ENCODE results near the gene UBE2E1. TPM values are rescaled to one million over a fixed set of nuclear protein-coding genes. Genes with fewer than 3 reads are reported as not detected.
"Not testable (repeated sequence)": the region's sequence is repeated elsewhere in the genome, so short reads cannot be mapped to it uniquely, and the experiment has no call there.

Gene UBE2E1
- total RNA-seq, 3 donors from 2014 or later (not counting 1 experiment from before 2014, with no cell fraction given): 80.0 to 89.5 (median 86.9) TPM

GRCh38 chr3:23911397-23911796 is 105.6 kb downstream of the UBE2E1 start:
- Mint-ChIP-seq H3K27me3 (ENCODE audit: low read depth in 2 of 2) (peaks cover 0 to 2% of the 10 kb centered on the region in 2 donors), H3K27ac (no peak overlapping the region), H3K4me3 (no peak overlapping the region), H3K4me1 (peaks cover 0 to 11% of the 10 kb centered on the region in 2 donors), H3K9me3 (no peaks in the 10 kb centered on the region), H3K36me3 (no peaks in the 10 kb centered on the region)
- H3K36me3 ChIP-seq (ENCODE audit: control insufficient read depth, insufficient read depth, low read length): no peaks in the 10 kb centered on the region
- H3K27me3 ChIP-seq (ENCODE audit: control insufficient read depth, insufficient read depth, low read length): no peaks in the 10 kb centered on the region
- no peak for ATAC-seq
- 84% methylated on average over 2 of the region's 2 CpGs for WGBS (ENCODE audit: insufficient coverage)
- DNase-seq: no peak
- H3K4me3 ChIP-seq (ENCODE audit: low read length): no peak overlapping the region
- peaks cover 3% of the 10 kb centered on the region for H3K4me1 ChIP-seq (ENCODE audit: control insufficient read depth, insufficient read depth, low read length)
- no peak for TF ChIP-seq CTCF (IDR thresholded peaks at IDR 0.05)
- no peak overlapping the region for H3K27ac ChIP-seq (ENCODE audit: low read length)
- no peaks in the 10 kb centered on the region for H3K9me3 ChIP-seq (ENCODE audit: control insufficient read depth, insufficient read depth, low read length)
- intact Hi-C loops (cut with micrococcal nuclease): no loop called here

- H3K27ac Mint-ChIP-seq; H3K36me3 Mint-ChIP-seq; H3K4me3 Mint-ChIP-seq; H3K9me3 ChIP-seq (ENCODE audit: control insufficient read depth, insufficient read depth, low read length); H3K4me3 ChIP-seq (ENCODE audit: low read length); H3K27me3 ChIP-seq (ENCODE audit: control insufficient read depth, insufficient read depth, low read length); ATAC-seq; H3K27ac ChIP-seq (ENCODE audit: low read length); H3K27me3 Mint-ChIP-seq (ENCODE audit: low read depth in 2 of 2); DNase-seq; intact Hi-C loops (cut with micrococcal nuclease); H3K9me3 Mint-ChIP-seq; H3K36me3 ChIP-seq (ENCODE audit: control insufficient read depth, insufficient read depth, low read length); H3K4me1 ChIP-seq (ENCODE audit: control insufficient read depth, insufficient read depth, low read length): not testable (repeated sequence)
- peaks cover 0 to 12% of the 10 kb centered on the region in 2 donors for H3K4me1 Mint-ChIP-seq
- no CpG with 5 or more reads among the region's 3 CpGs for WGBS (ENCODE audit: insufficient coverage)
These were observed 106.6 kb downstream of the UBE2E1 start for GRCh38 chr3:23912335-23912734.

- Mint-ChIP-seq H3K36me3 (no peaks in the 10 kb centered on the region), H3K4me1 (peaks cover 8 to 20% of the 10 kb centered on the region in 2 donors), H3K4me3 (no peak overlapping the region), H3K27ac (no peak overlapping the region), H3K27me3 (ENCODE audit: low read depth in 2 of 2) (peaks cover 0 to 2% of the 10 kb centered on the region in 2 donors), H3K9me3 (no peaks in the 10 kb centered on the region)
- peaks cover 3% of the 10 kb centered on the region for H3K36me3 ChIP-seq (ENCODE audit: control insufficient read depth, insufficient read depth, low read length)
- TF ChIP-seq CTCF (IDR thresholded peaks at IDR 0.05): no peak
- H3K4me1 ChIP-seq (ENCODE audit: control insufficient read depth, insufficient read depth, low read length): peaks cover 14% of the 10 kb centered on the region
- intact Hi-C loops (cut with micrococcal nuclease): no loop called here
- no peaks in the 10 kb centered on the region for H3K9me3 ChIP-seq (ENCODE audit: control insufficient read depth, insufficient read depth, low read length)
- ATAC-seq (no peak), DNase-seq (no peak)
- H3K27ac ChIP-seq (ENCODE audit: low read length): no peak overlapping the region
- no peaks in the 10 kb centered on the region for H3K27me3 ChIP-seq (ENCODE audit: control insufficient read depth, insufficient read depth, low read length)
- WGBS (ENCODE audit: insufficient coverage): no CpG with 5 or more reads among the region's 1 CpG
- no peak overlapping the region for H3K4me3 ChIP-seq (ENCODE audit: low read length)
These were observed 107.4 kb downstream of the UBE2E1 start for GRCh38 chr3:23913182-23913581.

GRCh38 chr3:23913873-23914743 is 108.4 kb downstream of the UBE2E1 start:
- H3K4me3 Mint-ChIP-seq: peak overlapping the region; percentile 9
- no peak for TF ChIP-seq CTCF (IDR thresholded peaks at IDR 0.05)

More at GRCh38 chr3:23913873-23914743, 108.4 kb downstream of the UBE2E1 start:
- Histone ChIP-seq H3K9me3 (ENCODE audit: control insufficient read depth, insufficient read depth, low read length) (no peaks in the 10 kb centered on the region), H3K36me3 (ENCODE audit: control insufficient read depth, insufficient read depth, low read length) (peaks cover 9% of the 10 kb centered on the region), H3K27ac (ENCODE audit: low read length) (no peak overlapping the region), H3K4me1 (ENCODE audit: control insufficient read depth, insufficient read depth, low read length) (peaks cover 19% of the 10 kb centered on the region), H3K4me3 (ENCODE audit: low read length) (no peak overlapping the region), H3K27me3 (ENCODE audit: control insufficient read depth, insufficient read depth, low read length) (no peaks in the 10 kb centered on the region)
- no peaks in the 10 kb centered on the region for H3K9me3 Mint-ChIP-seq
- WGBS (ENCODE audit: insufficient coverage): 100% methylated on average over 1 of the region's 3 CpGs
- intact Hi-C loops (cut with micrococcal nuclease): no loop called here
- H3K36me3 Mint-ChIP-seq: no peaks in the 10 kb centered on the region
- ATAC-seq (no peak), DNase-seq (no peak)
- peaks cover 17 to 29% of the 10 kb centered on the region in 2 donors for H3K4me1 Mint-ChIP-seq
- H3K27me3 Mint-ChIP-seq (ENCODE audit: low read depth in 2 of 2): peaks cover 0 to 2% of the 10 kb centered on the region in 2 donors
- H3K27ac Mint-ChIP-seq: no peak overlapping the region

All from natural killer cell (primary cell).